NK-92 (cell line): Measurements from ENCODE around the gene SLC6A9.

Source experiments
- DNase-seq: peaks from one replicate; lab custom pipeline; 2025; ENCODE audit not compliant: unreplicated experiment; lab: John Stamatoyannopoulos, UW

Gene SLC6A9

GRCh38 chr1:44029911-44030604 is 1.2 kb downstream of the SLC6A9 start:
- no peak for DNase-seq

- no peak for DNase-seq
Measured at GRCh38 chr1:44029260-44029910, 1.9 kb downstream of the SLC6A9 start.

GRCh38 chr1:44027320-44027719 is 3.9 kb downstream of the SLC6A9 start:
- DNase-seq = no peak

- DNase-seq = no peak
Measured at GRCh38 chr1:44025816-44026215, 5.4 kb downstream of the SLC6A9 start.

GRCh38 chr1:44024903-44025525 is 6.2 kb downstream of the SLC6A9 start:
- DNase-seq = no peak

- DNase-seq = no peak
Measured at GRCh38 chr1:44024031-44024902, 7.0 kb downstream of the SLC6A9 start.

- no peak for DNase-seq
Measured at GRCh38 chr1:44021581-44022321, 9.5 kb downstream of the SLC6A9 start.

- no peak for DNase-seq
Measured at GRCh38 chr1:44021156-44021555, 10.1 kb downstream of the SLC6A9 start.

- DNase-seq = no peak
Measured at GRCh38 chr1:44020464-44020863, 10.8 kb downstream of the SLC6A9 start.

- DNase-seq = no peak
Measured at GRCh38 chr1:44019466-44019948, 11.8 kb downstream of the SLC6A9 start.

- no peak for DNase-seq
Measured at GRCh38 chr1:44016890-44017400, 14.3 kb downstream of the SLC6A9 start.

GRCh38 chr1:44016041-44016889 is 15.0 kb downstream of the SLC6A9 start:
- DNase-seq = no peak

- no peak for DNase-seq
Measured at GRCh38 chr1:44015206-44015605, 16.1 kb downstream of the SLC6A9 start.

- no peak for DNase-seq
Measured at GRCh38 chr1:44014365-44015104, 16.7 kb downstream of the SLC6A9 start.

GRCh38 chr1:44013949-44014348 is 17.3 kb downstream of the SLC6A9 start:
- no peak for DNase-seq

- no peak for DNase-seq
Measured at GRCh38 chr1:44012941-44013609, 18.2 kb downstream of the SLC6A9 start.

GRCh38 chr1:44012404-44012803 is 18.9 kb downstream of the SLC6A9 start:
- no peak for DNase-seq

GRCh38 chr1:44010935-44011471 is 20.3 kb downstream of the SLC6A9 start:
- no peak for DNase-seq
